HTERT RPE-1 (cell line): ENCODE results near the gene SLC18B1.

Experiments used
- in situ Hi-C: fragments of 300-500 bp; cut with MboI; formaldehyde crosslinking; loops from 4 replicates; pipeline ENCODE4 v1.14.3; 2020; ENCODE audit warnings: low sequenced_read_pairs

Gene SLC18B1

DNA sequence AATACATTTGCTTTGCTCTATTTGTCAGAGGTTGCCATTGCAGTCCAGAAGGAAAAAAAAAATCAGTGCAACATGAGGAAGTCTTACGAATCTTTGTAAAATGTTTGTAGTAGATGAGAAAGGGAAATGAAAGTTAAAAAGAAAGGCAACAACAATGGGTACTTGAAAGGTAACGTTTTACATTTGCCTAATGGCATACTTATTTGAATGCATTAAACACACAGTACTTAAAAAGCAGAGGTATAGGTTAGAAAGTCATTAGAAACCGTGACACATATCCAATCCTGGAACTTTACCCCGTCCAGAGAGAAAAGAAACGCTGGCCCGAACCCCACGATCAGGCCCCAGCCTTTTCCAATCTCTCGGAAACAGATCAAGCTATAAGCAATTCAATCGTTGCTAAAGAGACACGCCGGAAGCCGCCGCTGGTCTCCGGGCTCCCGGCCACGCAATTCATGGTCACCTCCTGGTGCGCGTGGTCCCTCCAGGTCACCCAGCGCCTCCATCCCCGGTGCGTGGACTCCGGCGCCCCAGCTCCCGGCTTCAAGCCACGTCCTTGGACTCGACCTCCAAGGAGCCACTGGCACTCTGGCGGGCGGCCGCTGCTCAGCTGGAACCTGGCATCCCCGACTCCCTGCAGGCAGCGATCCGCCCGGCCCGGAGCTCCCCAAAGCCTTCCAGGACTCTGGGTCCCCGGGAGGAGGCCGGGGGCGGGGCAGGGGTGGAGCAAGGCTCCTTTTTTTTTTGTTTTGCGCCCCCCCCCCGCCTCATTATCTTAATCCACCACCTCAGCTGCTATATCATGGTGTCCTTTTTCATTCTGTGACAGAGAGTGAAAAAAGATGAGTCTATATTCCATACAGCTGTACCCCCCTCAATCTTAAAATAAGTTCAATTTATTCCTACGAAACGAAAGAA is at the start of gene SLC18B1:
TSS of gene SLC18B1 (minus strand) at position 687 of the 918 bp plus-strand sequence. CDS start at position 506, 181 bp downstream.
- in situ Hi-C loops, result no loop called here

DNA sequence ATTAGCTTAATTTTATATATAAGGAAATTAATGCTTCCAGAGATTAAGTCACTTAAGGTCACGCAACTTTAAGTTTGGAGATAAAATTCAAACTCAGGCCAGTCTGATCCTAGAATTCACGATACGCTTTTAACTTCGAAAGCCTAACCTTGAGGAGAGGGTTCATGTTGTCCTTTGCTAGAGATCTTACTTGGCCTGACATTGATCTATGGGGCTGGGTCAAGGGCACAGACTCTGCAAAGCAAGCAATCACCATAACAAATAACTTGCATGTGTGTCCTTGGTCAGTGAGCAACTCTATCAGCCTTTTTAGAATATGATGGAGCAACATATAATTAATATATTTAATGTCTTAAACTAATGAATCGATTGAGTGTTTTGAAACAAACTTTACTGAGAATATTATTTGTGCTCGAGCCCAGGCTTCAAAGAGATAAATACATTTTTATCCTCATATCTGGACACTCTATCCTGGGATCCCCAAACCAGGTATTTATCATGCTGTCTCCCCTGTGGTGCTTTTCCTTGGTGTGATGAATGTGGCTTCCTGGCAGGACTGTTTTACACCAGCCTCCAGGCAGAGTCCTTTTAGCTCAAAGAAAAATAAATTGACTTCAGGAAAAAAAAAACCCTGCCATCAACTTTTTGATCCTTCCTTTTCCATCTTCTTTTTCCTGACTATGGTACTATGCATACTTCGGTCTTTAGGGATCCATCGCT is 45.0 kb upstream of the SLC18B1 start:
- in situ Hi-C loops, result no loop called here

DNA sequence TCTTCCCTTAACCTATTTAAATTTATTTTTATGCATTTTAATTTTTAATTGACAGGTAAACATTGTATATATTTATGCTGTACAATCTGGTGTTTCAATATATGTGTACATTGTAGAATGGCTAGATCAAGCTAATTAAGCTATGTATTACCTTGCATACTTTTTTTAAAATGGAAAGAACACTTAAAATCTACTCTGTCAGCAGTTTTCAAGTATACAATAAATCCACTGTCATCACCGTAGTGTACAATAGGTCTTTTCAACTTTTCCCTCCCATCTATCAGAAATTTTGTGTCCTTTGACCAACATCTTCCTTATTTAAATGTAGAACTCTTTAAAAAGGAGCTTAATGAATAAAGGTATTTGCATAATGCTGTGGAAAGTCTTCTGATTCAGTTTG is 43.5 kb upstream of the SLC18B1 start:
- in situ Hi-C loops, result no loop called here

DNA sequence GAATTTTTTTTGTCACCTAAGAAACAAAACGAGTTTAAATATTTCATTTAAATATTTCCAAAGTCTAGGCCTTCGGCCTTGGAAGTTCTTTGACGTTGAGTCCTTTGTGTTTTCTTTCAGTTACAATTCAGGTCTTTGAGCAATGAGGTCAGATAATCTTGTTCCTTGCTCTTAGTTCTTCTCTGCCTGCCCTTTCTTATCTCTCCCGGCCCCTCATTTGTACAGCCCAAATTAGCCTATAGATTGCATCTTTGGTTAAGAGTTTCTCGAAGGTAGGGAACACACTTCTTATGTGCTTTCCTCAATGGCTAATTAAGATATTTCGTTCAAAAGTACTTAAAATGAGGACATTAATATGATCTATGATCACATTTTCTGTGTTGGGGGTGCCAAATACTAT is 34.5 kb upstream of the SLC18B1 start:
- in situ Hi-C loops, result no loop called here

DNA sequence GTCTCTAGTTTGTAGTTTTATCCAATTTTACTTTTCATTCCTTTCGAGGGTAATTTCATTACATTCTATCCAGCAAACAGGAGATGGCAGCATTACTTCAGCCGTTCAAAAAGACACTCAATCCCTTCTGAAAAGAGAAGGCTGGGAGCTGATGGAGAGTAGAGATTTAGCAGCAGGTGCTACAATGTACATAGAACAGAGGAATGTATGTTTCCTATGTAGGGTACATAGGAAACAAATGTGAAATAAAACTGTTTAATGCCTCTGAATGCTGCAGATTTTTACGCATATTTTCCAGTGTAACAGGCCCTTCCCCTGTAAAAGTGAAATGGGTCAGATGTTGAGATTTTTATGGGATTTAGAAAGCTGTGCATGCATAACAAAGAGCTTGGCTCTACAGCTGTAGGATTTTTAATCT is 31.9 kb upstream of the SLC18B1 start:
- in situ Hi-C loops, result no loop called here

DNA sequence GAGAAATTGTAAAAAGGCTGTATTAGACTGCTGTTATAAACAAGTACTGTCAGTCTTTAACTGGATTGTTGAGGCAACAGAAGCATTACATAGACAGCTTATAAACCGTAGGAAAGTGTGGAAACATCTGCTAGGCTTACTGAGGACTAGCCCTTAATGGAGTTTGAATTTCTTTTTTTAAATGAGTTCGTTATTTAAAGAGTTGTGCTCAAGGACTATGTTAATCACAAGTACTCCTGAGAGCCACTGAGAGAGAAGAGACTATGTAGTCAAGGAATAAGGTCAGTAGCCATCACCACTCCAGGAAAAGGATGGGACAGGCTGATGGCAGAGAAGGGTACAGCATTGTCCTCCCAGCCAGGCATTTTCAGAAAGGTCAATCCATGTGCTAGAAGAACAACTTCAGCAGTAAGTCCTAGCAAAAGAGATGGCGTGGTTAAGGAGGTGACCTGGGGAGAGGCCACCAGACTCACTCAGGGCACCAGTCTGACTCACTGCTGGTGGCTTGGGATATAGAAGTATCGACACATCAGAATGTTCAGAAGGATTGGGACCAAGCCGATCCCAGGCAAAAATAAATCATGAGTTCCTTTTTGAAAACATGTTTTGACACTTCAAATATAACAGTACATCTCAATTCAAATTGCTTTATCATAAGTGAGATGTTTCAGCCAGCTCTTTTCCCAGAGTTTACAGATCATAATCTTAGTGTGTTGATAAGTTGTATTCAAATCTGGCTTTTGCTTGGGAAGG is 22.4 kb upstream of the SLC18B1 start:
- in situ Hi-C loops, result no loop called here

DNA sequence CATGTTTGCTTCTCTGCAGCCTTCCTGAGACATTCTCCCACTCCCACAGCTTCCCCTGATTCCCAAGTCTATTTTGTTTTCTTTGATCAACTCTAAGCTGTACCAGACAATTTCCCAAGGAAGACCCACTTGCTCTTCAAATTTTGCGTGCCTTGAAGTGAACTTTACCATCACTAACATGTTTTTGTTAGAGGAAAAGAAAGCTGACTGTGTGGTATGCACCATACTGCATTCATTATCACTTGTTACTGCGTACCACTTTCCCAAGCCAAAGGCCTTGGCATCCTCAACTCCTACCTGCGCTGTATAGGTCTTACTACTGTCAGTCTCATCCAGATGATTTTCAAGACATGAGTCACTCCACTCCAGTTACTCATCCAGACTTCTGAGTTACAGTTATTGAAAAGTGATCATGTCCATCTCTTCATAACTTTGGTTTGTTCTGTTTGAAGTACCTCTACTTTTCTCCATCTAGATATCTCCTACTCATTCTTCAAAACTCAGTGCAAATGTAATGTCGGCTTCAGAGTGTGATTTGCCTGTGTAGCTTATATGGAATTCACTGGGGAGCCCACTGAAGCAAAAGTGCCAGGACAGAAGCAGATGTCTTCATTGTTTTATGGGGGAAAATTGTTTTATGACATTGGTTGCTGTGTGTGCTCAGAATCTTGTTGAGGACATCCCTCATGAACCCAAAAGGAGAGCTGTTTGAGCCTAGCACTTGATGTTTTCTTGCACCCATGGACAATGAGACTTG is 21.1 kb upstream of the SLC18B1 start:
- in situ Hi-C loops, result no loop called here

DNA sequence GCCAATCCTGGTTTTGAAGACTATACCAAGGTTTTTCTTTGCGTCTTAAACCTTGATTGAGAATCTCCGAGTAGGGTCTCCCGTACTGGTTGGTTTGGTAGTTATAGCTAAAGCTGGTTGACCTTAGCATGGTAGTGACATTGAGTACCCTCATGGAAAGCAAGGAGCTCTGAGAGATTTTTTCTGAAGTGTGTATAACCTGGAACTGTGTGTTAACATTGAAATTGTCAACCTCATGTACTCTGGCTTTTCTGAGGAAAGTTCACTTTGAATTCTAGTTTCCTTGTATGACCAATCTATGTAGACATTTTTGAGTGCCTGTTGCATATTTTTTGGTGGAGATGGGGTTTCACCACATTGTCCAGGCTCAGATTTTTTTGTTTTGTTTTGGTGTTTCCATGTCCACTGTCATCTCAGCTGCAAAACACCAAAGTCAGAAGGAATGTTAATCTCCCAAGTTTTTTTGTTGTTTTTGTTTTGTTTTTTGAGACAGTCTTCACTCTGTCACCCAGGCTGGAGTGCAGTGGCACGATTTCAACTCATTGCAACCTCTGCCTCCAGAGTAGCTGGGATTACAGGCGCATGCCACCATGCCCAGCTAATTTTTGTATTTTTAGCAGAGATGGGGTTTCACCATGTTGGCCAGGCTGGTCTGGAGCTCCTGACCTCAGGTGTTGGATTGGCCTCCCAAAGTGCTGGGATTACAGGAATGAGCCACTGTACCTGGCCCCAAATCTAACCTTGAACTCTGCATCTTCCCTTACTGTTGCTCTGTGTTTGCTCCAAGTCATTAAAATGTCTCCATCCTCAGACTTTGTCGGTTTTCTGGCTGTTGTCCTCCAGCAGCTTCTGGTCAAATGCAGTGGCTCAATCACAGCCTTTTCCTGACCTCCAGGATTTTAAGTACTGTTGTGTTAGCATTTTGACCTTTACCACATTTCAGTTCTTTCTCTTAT is 20.2 kb upstream of the SLC18B1 start:
- in situ Hi-C loops, result no loop called here

DNA sequence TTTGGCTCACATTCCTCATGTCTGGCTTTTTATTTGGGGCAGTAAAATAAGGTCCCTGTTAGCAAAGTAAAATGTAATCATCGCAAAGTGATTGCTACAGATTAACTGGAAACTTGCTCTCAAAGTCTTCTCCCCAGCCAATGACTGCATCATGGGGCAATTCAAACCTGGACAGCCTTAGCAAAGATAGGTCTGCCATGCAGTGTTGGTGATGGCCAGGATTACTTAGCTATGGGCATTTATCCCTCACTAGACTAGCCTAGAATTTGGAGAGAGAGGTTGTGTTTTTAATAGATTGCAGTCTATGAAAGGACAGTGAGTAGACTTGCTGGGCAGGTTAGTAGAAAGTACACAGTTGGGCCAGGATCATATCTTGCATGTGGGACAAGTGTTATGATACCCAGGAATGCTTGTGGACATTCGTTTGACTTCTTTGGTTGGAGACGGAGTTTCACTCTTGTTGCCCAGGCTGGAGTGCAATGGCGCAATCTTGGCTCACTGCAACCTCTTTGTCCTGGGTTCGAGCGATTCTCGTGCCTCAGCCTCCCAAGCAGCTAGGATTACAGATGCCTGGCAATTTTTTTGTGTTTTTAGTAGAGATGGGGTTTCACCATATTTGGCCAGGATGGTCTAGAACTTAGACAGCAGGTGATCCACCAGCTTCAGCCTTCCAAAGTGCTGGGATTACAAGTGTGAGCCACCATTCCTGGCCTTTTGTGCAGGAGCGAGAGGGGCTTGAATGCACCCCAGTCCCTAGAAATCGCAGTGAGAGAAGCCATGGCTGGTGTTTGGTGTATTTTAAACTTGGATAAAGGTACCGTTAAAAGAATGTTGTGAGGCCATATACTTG is 19.3 kb upstream of the SLC18B1 start:
- in situ Hi-C loops, result no loop called here

DNA sequence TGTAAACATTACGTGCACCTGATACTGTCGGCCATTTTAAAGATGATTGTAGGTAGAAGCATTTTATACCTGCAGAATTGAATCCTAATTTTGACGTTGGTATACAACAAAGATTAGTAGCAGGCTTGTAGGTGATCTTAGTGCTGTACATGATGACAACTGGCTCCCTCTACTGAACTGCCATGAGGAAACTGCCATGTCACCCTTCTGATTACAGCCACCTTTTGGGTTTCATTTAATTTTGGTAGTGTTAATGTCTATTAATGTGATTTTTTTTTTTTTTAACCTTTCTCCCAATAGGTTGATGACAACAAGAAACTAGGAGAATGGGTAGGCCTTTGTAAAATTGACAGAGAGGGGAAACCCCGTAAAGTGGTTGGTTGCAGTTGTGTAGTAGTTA is 18.2 kb upstream of the SLC18B1 start:
- in situ Hi-C loops, result no loop called here

DNA sequence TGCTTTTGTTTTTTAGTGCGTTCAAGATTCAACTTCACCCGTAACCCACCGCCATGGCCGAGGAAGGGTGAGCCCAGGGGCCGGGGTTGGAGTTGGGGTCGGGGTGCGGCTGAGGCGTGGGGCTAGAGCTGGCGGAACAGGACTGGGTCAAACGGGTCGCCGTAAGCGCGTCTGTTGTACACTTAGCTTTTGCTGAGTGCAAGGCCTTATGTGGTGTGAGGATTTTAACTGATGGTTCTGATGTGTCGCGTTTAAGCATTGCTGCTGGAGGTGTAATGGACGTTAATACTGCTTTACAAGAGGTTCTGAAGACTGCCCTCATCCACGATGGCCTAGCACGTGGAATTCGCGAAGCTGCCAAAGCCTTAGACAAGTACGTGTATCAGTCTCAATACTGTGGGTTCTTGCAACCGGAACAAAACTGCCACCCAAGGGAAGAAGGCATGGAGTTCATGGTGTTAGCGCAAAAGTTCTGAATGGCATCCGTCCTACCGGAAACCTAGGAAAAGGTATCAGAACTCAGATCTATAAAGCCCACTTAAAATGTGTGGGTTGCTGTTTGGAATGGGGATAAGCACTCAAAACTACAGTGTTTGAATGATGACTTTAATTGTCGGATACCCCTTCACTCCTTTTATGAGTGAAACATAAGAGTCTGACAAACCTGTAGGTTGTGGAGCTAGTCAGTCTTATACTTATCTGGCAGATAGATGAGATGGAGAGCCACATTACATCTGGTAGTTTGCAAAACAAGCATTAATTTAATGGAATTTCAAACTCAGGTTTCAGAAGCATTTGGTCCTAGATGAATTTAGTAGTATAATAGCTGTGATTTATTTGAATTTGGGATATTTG is 16.5 kb upstream of the SLC18B1 start:
- in situ Hi-C loops, result no loop called here

DNA sequence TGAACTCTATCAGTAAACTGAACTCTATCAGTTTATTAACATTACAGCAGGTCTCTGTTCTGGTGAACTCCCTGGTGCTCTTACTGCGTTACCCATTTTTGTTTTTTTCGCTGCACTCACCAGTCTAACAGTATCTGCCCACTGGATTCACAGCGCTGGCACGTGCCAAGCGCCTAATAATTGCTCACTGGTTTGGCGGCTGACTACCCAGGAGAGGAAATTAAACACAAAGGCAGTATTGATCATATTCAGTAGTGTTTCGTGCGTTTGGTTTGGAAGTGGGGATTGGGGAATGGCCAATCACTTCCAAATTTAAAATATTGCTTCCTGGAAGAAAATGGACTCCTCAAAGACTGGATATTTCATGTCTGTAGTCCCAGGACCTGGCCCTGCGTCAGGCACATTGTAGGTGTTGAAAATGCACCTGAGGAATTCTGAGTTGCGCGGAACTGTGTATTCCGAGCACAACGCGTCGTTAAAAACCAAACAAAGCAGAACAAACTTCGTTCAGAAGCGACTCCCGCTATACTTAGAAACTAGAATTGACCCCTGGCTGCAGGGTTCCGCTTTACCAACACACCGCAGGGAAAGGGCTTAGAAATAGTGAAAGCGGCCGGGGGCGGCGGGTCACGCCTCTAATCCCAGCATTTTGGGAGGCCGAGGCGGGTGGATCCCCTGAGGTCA is 14.9 kb upstream of the SLC18B1 start:
- in situ Hi-C loops, result no loop called here

DNA sequence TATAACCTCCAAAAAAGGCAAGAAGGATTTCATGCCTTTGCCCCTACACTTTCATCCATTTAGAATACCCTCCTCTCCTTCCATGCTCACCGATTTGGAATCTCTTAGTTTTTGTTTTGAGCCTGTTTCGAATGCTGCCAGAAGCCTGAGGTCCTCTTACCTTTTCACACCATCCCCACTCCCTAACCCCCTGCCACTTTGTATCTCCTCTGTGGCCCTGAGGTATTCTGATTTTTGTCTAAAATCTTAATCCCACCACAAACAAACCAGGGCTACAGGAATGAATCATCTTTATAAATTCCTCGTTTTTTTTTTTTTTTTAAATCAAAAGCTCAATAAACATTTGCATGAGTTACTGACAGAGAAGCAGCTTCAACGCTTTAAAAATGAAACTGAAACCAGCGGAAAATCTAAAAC is 14.3 kb upstream of the SLC18B1 start:
- in situ Hi-C loops, result no loop called here

DNA sequence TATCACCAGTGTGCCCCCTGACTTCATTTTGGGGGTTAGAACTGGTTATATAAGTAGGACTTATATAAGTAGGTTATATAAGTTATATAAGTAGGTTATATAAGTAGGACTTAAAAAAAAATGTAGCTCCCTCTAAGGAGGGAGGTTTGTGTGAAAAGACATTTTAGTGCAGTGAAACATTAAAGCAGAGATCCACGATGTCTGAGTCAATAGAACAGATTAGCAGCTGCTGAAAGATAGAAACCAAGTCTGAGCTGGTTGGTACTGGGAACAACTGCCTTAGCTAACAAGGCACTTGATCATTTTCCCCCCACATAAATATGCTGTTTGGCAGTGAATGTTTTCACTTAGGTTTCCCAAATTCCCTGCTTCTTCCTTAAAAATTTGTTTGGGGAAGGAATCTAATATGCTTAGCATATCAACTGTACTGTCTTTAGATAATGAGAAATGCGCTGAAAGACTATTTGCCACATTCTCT is 13.9 kb upstream of the SLC18B1 start:
- in situ Hi-C loops, result no loop called here

DNA sequence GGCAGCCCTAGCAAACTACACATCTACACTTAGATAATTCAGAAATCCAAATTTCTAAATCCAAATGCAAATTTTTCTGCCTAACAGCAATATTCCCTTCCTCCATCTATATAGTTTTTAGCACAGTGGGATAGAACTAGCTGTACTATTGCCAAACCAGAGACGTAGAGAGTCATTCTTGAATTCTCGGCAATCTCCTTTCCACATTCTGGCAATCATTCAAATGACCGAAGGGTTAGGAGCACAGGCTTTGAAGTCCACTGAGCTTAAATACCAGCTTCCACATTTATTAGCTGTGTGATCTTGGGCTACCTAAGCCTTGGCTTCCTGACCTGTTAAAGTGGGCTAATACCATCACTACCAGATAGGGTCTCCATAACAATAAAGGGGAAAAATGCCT is 12.8 kb upstream of the SLC18B1 start:
- in situ Hi-C loops, result no loop called here

DNA sequence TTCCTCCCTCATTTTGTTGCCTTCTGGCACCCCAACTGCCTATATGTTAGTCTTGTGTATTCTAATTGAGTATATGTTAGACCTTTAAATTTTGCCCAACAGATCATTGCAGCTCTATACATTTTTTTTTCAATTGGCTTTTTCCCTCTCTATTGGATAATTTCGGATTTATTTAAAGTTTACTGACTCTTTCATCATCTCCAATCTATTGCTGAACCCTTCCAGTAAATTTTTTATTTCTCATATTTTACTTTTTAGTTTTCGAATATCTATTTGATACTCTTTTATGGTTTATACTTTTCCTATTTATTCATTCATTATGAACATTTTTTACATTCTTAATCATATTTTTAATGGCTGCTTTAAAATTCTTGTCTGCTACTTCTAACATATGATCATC is 7.1 kb upstream of the SLC18B1 start:
- in situ Hi-C loops, result no loop called here

DNA sequence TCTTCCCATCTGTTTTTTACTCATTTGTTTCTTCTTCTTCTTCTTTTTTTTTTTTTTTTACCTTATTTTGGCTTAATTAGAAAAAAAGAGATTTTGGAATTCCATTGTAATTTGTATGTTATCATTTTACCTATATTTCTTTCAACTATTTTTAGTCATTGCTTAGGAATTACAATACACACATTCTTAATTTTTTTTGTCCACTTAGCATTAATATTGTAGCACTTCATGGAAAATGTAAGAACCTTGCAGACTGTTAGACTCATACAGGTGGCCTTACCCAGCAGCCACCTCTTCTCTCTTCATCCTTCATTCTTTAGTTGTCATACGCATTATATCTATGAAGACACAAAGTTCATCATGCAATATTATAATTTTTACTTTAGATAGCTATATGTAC is 5.8 kb upstream of the SLC18B1 start:
- in situ Hi-C loops, result no loop called here
